DLD1 (cell line): ENCODE data around the gene HECW1.

Experiments used
- in situ Hi-C: cut with HindIII; loops from 2 replicates; pipeline ENCODE4 v1.10.0; 2017; ENCODE audit warnings: low sequenced_read_pairs

HECW1 gene

DNA sequence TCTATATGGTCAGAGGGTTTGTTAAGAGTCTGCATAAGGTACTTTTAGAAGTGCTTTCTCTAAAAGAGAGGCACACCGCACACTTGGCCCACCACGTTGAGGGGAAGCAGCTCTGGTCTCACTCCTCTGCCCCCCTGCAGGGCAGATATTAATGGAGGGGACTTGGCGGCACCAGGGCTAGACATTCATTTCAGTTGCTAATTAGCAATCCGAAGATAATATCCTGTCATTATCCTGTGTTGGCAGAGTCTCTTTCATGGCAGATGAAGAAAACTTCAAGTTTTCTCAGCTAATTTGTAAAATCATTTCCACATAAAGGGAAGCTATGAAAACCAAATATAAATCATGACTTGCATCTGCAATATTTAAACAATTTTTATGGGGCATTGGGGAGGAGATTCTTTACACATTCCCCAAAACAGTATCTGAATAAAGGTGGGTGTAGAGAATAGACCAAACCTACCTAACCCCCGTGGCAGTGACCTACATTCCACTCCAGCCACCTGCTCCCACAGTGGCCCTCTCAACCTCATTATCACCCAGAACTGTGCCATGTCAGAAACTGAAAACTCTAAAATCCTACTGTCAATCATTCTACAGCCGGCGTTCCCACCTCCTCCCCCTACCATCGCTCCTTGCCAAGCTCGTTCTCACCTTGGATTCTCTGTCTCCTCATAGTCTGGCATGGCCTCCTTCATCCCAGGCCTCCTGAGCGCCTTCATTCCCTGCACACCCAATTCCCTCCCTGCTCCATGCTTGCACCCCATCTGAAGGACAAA, 416.3 kb downstream of the HECW1 start:
- in situ Hi-C loops, result no loop called here

DNA sequence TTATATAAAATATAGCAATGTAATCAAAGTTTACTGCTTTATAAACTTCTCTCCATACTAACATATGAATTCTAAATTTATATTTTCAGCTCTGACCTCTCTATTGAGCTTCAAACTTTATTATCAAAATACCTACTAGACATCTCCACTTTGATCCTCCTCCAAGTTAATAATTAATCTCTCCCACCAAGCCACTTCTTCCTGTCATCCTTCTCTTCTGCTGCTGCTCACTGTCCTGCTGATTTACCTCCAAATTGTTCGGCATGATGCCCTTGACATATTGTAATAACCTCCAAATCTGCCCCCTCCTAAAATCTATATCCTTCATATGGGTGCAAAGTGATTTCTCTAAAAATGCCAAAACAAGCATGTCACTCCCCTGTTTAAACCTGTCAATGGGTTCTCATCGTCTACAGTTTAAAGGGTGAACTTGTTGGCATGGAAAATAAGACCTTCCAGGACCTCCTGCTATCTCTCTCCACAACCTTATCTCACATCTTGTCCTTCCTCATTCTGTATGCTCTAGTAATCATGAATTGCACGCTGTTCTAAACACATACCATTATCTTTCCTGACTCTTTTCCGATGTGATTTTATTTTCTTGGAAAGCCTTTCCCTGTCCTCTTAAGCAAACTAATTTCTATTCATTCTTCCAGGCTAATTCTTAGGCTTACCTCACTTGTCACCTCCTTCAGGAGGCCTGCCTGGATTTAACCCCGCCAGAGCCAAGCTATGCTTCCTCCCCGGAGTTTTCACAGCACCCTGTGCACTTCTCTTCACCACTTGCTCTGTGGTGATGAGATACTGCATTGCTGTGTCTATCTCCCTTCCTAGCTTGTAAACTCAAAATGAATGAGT, 418.3 kb downstream of the HECW1 start:
- in situ Hi-C loops, result no loop called here

DNA sequence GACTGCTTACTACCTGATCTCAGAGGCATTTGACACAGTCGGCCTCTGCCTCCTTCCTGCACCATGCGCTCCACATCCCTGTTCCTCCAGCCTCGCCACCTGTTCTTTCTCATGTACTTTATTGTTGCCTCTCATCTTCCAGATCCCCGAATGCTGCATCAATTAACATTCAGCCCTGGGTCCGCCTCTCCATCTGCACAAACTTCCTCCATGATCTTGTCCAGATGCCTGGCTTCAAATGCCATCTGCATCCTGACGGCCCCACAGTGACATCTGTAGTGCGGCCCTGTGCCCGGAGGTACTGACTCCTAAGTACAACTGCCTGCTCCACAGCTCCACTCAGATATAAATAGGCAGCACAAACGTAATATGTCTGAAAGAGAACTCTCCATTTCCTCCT, 419.3 kb downstream of the HECW1 start:
- in situ Hi-C loops, result no loop called here

DNA sequence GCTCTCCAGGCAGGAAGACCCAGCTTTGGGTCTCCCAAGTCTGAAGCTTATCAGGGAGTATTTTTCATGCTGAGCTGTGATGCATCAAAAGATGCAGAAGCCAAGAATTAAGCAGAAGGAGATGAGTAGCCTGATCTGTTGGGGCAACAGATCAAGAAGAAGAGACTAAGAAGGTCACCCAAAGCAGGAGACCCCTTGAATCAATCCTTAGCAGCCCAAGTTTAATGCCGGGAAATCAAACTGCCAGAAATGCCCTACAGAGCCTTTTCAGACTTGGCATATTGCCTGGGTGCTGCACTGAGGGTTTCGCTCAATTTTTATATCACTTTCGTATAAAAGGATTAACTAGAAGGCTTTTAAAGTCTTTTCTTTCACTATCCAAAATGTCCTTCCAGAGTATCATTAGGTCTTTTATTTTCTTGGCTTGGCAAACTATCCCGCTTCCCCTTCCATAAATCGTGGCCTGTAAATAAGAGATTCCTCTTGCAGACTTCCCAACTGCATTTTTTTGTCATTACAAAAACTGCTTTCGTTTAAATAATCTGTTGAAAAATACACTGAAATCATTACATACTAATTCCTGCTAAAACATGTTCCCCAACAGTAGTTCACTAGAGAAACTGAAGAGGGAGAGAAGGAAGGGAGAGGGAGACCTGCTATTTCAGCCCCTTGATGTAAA, 421.5 kb downstream of the HECW1 start:
- in situ Hi-C loops, result no loop called here

DNA sequence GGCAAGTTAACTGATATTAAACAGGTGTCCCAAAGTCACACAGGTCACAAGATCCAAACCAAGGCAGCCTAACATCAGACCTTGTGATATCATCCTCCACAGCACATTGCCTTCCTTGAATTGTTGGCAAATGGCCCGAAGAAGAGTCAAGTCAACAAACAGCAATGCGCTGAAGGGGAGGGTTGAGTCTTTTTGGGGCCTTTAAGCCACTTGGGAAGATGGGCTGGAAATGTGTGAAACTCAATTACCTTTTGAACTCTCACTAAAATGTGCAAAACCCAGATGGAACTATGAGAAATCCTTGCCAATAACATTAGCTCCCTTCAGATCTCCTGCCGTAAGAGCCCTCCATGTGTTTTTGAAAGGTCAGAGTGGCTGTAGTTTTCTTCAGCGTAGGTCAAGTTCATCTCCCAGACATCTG, 422.6 kb downstream of the HECW1 start:
- in situ Hi-C loops, result no loop called here

DNA sequence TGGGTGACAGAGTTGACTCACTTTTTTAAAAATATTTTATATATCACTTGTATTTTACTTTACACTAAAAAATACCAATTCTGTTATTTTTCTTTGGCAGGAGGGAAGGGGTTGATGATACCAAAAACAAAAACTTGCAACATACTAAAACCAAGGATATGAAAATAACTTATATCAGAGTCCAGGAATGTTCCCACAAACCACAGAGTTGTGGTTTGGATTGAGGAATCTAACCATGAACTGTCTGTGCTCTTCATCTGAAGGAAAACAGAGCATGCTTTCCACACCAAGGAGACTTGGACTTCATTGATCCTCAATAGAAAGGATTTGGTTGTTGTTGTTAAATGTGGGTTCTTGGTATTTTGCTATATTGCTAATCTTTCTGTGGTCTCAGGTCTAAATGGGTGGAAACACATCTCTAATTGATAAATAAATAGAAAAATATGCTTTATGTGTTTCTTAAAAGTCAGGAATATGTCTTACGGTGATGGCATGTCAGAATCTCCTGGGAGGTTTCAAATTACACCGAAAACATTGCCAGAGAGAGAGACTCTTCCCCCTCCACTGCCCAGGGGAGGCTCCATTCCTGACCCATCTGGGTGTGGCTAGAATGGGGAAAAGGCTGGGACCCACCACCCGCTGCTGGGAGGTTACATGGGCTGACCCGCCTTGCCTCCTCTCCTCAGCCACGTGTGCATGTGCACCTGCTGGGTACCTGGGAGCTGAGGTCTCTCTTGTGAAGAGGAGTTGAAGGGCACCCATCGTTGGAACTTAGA, 423.6 kb downstream of the HECW1 start:
- in situ Hi-C loops, result no loop called here

DNA sequence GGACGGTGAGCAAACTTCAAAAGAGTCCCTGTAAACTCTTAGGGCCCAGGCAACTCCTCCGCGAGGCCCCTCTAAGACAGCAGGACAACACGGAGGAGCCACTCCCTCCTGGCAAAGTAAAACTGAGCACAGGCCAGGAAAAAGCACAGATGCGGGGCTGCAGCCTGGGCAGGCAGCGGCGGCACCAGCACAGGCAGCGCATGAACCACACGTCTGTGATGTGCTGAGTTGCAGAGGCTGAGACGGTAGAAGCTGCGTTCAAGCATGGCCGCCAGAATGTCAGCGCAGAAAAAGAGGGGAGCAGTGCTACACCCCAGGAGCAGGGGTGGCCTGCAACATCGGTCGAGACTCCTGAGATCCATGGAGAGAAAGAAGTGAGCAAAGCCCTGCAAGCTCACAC, 424.3 kb downstream of the HECW1 start:
- in situ Hi-C loops, result no loop called here

DNA sequence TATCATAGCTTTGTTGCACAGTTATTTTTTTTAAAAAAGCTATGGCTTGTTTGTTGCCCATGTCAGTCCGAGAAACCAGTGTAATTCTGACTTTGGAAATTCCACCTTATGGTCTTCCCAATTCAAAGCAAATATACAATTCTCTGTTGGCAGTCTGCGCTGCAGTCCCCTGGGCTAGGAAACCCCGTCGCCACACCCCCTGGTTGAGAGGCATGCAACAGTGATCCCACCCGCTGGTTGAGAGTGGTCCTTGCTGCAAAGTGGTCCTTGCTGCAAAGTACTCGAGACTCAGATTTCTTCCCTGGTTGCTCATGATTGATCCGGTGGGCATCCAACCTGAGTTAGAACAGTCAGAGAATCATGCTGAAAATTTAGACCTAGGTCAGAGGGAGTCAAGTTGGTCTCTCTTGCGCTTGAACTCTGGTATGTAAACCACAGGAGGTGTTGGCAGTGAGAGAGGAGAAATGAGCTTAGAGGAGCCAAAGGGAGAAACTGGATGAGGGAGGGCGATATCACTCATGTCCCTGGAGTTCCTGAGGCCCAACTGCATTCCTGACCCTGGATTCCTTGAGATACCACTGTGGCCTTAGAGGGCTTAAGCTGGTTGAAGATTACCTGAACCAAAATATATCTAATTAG, 425.4 kb downstream of the HECW1 start:
- in situ Hi-C loops, result no loop called here

DNA sequence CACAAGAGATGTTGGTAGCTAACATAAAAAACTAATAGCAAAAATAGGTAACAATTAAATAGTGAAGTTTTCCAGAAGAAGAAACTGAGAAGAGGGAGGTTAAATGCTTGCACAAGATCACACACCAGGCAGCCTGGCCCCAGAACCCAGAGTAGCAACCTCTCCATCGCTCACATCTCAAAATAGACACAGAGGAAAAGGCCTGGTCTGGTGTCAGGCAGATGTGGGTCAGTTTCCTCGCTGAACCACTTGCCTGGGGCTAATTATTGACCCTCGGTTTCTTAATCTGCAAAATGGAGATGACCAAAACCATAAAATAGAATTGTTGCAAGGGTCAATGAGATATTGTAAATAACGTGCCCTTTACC, 425.9 kb downstream of the HECW1 start:
- in situ Hi-C loops, result no loop called here

DNA sequence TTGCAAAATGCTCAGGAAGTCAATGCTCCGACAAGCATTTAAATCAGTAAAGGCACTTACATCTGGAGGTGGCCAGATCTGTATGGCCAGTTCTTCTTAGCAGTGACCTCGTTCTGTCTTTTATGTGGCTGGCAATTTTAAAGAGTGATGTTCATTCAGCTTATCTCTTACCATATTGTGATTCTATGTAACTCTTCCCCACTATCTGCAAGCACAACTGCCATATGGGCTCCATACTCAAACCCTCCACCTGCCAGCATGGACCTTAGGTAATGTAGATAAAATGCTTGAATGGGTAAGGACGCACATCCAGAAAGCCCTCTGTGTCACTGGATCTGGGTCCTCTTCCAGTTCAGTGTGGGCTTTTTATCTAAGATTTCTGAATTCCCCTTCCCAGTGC, 428.0 kb downstream of the HECW1 start:
- in situ Hi-C loops, result no loop called here

DNA sequence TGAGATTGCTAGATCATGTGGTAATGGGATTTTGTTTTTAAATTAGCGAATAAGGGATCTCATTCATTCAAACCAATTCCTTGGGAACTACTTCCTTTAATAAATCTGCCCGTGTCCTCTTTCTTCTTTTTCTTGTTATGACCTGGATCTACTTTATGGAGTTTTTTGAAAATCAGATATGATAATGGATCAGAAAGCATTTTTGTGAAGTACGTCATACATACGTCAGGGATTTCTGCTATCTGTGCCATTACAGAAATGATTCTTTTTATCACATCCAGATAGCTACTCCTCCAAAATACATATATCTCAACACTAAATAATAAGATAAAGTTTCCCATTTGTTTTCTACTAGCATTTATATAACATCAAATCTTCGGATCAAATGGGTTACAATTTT, 430.3 kb downstream of the HECW1 start:
- in situ Hi-C loops, result no loop called here

DNA sequence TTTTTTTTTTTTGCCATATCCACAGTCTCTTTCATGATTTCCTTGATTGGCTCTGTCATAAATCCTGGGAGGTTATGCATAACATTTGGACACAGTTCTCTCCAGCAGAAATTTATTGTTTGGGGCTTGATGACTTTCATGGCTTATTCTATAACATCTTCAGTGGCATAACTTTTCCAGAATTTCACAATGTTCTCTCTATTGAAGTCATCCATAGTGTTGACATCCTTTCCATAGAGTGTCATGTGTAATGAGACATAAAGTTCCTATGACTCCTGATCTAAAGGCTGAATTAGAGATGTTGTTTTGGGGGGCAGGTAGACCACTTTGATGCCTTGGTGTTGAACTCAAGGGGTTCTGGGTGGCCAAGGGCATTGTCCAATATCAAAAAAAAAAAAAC, 433.8 kb downstream of the HECW1 start:
- in situ Hi-C loops, result no loop called here

DNA sequence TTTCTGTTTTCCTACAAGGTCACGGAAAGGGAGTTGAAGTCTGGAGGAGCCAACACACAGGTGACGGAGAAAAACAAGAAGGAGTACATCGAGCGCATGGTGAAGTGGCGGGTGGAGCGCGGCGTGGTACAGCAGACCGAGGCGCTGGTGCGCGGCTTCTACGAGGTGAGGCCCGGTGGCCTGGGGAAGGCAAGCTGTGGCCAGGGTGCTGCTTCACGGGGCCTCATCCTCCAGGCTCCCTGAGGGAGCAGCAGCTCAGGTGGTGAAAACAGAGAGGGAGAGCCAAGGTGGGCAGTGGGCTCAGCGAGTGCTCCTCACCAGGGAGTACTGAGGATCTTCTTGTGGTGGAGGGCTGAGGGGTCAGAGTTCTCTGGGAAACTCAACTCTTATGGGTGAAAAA, 438.0 kb downstream of the HECW1 start:
- in situ Hi-C loops, result no loop called here

DNA sequence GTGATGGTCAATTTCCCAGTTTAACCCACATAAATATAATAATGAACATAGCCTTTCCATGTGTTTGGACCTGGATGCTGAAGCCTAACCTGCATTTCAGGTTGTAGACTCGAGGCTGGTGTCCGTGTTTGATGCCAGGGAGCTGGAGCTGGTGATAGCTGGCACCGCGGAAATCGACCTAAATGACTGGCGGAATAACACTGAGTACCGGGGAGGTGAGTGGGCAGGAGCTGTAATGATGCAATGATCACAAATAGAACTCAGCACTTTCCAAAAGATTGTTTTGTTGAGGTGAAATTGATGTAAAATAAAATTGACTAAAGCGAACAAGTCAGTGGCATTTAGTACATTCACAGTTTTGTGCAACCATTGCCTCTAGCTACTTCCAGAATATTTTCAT, 439.7 kb downstream of the HECW1 start:
- in situ Hi-C loops, result no loop called here

DNA sequence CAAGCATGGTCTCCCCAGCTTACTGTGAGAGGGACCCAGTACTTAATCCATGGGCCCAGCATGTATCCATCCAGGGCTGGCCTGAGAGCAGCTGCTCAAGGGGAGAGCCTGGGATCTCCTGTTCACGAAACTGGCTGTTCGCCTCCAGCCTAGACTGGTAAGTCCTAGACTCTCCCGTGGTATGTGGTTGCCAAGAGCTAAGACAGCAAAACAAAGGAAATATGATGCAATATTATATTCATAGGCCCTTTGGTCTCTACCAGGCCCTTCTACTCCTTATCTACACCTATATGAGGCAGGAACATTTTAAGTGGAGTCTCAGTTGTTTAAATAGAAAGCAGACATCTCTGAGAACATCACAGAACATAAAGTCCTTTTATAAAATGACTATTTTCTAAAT, 441.6 kb downstream of the HECW1 start:
- in situ Hi-C loops, result no loop called here

DNA sequence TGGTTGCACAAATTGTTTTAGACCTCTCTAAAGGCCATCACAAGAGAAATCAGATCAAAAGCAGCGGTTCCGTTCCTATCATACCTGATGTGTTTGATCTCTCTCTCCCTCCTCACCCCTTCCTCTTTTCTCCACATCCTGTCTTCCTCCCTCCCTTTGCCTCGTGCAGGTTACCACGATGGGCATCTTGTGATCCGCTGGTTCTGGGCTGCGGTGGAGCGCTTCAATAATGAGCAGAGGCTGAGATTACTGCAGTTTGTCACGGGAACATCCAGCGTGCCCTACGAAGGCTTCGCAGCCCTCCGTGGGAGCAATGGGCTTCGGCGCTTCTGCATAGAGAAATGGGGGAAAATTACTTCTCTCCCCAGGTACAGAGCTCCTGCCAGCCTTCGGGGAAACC, 442.0 kb downstream of the HECW1 start:
- in situ Hi-C loops, result no loop called here

DNA sequence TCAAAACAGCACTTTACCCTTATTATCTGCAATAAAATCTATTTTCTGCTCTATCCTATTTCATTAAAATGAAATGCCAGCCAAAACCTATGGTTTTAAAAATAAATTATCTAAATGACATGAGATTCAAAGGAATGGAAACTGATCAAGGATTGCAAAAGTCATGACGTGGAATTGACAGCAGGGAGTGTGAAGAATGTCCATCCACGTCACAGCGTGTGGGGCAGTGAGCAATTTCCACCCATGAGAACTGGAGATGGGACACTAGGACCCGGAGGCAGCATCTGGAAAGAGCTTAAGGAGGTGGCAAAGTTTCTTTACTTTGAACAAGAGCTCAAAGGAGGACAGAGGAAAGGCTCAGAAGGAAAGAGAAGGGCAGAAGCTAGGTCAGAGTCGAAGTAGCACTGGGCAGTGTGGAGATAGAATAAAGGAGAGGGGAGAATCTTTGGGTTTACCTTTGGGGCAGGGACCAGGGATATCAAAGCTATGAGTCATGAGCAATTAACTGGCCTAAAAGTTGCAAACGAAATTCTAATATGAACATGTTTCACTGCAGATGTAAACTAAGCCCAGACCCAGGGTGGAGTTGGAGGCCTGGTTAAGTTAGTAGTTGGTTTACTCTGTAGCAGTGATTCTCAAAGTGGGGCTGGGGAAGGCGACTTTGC, 445.5 kb downstream of the HECW1 start:
- in situ Hi-C loops, result no loop called here

DNA sequence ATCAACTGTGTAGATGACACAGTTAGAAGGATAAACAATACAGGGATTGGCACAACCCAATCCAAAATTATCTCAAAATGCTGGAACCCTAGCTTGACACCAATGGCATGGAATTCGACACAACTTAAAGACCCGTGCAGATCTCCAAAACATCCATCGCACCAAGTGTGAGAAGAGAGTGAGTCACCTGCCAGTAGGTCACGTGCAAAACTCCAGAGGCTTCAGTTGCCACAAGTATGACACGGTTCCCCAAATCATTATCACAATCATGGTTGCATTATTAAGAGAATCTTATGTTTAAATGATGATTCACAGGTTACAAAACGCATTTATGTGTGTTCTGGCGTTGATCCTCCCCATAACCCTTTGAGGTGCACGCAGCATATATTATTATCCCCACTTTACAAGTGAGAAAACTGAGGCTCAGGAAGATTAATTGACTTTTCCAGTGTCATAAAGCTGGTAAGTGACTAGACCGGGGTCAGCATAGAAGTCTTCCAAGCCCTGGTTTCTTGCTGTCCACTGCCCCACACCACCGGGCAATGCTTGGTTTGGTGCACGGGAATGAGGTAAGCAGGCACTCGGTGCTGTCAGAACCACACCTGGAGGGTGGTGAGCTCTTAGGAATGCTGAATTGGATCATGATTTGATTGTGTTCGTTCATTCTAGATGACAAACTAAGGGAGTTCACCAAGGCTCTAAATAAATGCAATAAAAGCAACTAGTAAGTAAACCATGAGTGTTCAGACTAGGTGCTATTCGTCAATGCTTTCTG, 446.9 kb downstream of the HECW1 start:
- in situ Hi-C loops, result no loop called here

DNA sequence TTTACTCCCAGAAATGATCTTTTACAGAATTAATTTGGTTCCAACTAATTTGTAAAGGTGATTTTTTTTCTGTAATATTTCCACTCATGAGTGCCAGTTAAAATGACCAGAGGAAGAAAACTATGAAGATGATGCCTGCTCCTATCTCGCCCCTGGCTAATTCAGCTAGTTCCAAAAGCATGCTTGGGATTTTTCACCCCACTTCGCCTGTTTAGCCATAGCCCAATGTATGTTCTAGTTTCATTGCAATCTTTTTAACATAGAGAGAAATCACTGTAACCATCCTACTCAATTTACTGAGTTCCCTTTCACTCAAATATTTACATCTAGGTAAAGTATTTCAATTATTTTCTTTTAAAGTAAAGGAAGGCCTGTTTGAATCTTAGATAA, 447.5 kb downstream of the HECW1 start:
- in situ Hi-C loops, result no loop called here
